Measurements from ENCODE around the gene HYAL2. TPM values are rescaled to one million over a fixed set of nuclear protein-coding genes. Genes with fewer than 3 reads are reported as not detected.

Gene HYAL2
- total and polyA plus RNA-seq, 4 donors = 19.5 to 57.6 (median 33.2) TPM

GRCh38 chr3:50369012-50369670 is 46.6 kb upstream of the HYAL2 start:
- Histone ChIP-seq H3K4me3 (ENCODE audit: low read depth in 1 of 3, low read length in 3 of 3) (no peak overlapping the region), H3K9ac (ENCODE audit: low read depth in 1 of 2, low read length in 2 of 2) (no peak overlapping the region)
- no peak for DNase-seq (ENCODE audit: low spot score)

GRCh38 chr3:50365842-50366220 is 43.3 kb upstream of the HYAL2 start:
- no peak overlapping the region for H3K27ac ChIP-seq (ENCODE audit: low read depth in 1 of 2, low read length in 2 of 2)
- 83% methylated on average over 5 of the region's 5 CpGs for WGBS
- no peak overlapping the region for H3K4me3 ChIP-seq (ENCODE audit: low read depth in 1 of 3, low read length in 3 of 3)
- TF ChIP-seq RAD21 (IDR thresholded peaks at IDR 0.05) (no peak), HNF4G (IDR thresholded peaks at IDR 0.05) (no peak), SP1 (IDR thresholded peaks at IDR 0.05) (no peak), GABPA (IDR thresholded peaks at IDR 0.05 in 1 of 2, conservative IDR thresholded peaks at IDR 0.05 in 1 of 2) (no peak), JUND (IDR thresholded peaks at IDR 0.05) (no peak), REST (IDR thresholded peaks at IDR 0.05) (no peak), YY1 (IDR thresholded peaks at IDR 0.05) (no peak), FOXA2 (IDR thresholded peaks at IDR 0.05) (no peak), ATF3 (IDR thresholded peaks at IDR 0.05) (no peak), TAF1 (conservative IDR thresholded peaks at IDR 0.05) (no peak), FOXA1 (IDR thresholded peaks at IDR 0.05) (no peak), HNF4A (conservative IDR thresholded peaks at IDR 0.05) (no peak), CTCF (IDR thresholded peaks at IDR 0.05; ENCODE audit: low read depth, low read length, missing input control) (no peak), ZBTB33 (IDR thresholded peaks at IDR 0.05) (no peak), MAX (IDR thresholded peaks at IDR 0.05) (no peak)

More at GRCh38 chr3:50369012-50369670, 46.6 kb upstream of the HYAL2 start:
- H3K36me3 ChIP-seq (ENCODE audit: control insufficient read depth in 4 of 4, insufficient read depth in 3 of 4, low read depth in 1 of 4, low read length in 3 of 4) = no peaks in the 10 kb centered on the region
- no peak overlapping the region for H3K27ac ChIP-seq (ENCODE audit: low read depth in 1 of 2, low read length in 2 of 2)
- TF ChIP-seq SP1 (IDR thresholded peaks at IDR 0.05) (no peak), MAX (IDR thresholded peaks at IDR 0.05) (no peak), HNF4A (conservative IDR thresholded peaks at IDR 0.05) (no peak), YY1 (IDR thresholded peaks at IDR 0.05) (no peak), FOXA1 (IDR thresholded peaks at IDR 0.05) (no peak), TAF1 (conservative IDR thresholded peaks at IDR 0.05) (no peak), RXRA (IDR thresholded peaks at IDR 0.05) (no peak), CTCF (IDR thresholded peaks at IDR 0.05; ENCODE audit: low read depth, low read length, missing input control) (no peak), GABPA (IDR thresholded peaks at IDR 0.05 in 1 of 2, conservative IDR thresholded peaks at IDR 0.05 in 1 of 2) (no peak), JUND (IDR thresholded peaks at IDR 0.05) (no peak), NR2F2 (IDR thresholded peaks at IDR 0.05) (no peak), FOXA2 (IDR thresholded peaks at IDR 0.05) (no peak), HNF4G (IDR thresholded peaks at IDR 0.05) (no peak)
- 75% methylated on average over 9 of the region's 9 CpGs for WGBS
- peaks cover 0 to 10% (median 6%) of the 10 kb centered on the region in 4 donors for H3K4me1 ChIP-seq (ENCODE audit: control insufficient read depth in 4 of 4, insufficient read depth in 4 of 4, low read length in 3 of 4)
- H3K9me3 ChIP-seq (ENCODE audit: control insufficient read depth in 4 of 4, low read length in 3 of 4) = no peaks in the 10 kb centered on the region
- H3K27me3 ChIP-seq (ENCODE audit: control insufficient read depth in 4 of 4, insufficient read depth in 4 of 4, low read length in 3 of 4) = peaks cover 0 to 2% (median 0%) of the 10 kb centered on the region in 4 donors

More at GRCh38 chr3:50365842-50366220, 43.3 kb upstream of the HYAL2 start:
- Histone ChIP-seq H3K9me3 (ENCODE audit: control insufficient read depth in 4 of 4, low read length in 3 of 4) (no peaks in the 10 kb centered on the region), H3K36me3 (ENCODE audit: control insufficient read depth in 4 of 4, insufficient read depth in 3 of 4, low read depth in 1 of 4, low read length in 3 of 4) (no peaks in the 10 kb centered on the region), H3K9ac (ENCODE audit: low read depth in 1 of 2, low read length in 2 of 2) (no peak overlapping the region), H3K4me1 (ENCODE audit: control insufficient read depth in 4 of 4, insufficient read depth in 4 of 4, low read length in 3 of 4) (peaks cover 0 to 10% (median 6%) of the 10 kb centered on the region in 4 donors), H3K27me3 (ENCODE audit: control insufficient read depth in 4 of 4, insufficient read depth in 4 of 4, low read length in 3 of 4) (peaks cover 0 to 2% (median 0%) of the 10 kb centered on the region in 4 donors)
- DNase-seq (ENCODE audit: low spot score) = no peak

Measured in liver (tissue), 9 donors.